Fibroblast of the aortic adventitia (primary cell): ENCODE results near the gene RAB11FIP5. TPM values are rescaled to one million over a fixed set of nuclear protein-coding genes. Genes with fewer than 3 reads are reported as not detected.

Source experiments
- DNase-seq: peaks from one replicate; pipeline ENCODE4 v3.0.0-alpha.2; 2010; ENCODE audit warnings: low read depth
- H3K4me3 ChIP-seq: 2 replicates; pipeline ENCODE4 v1.5.1; 2011; ENCODE audit warnings: low read depth, mild to moderate bottlenecking, control low read depth, low read length, moderate library complexity
- total RNA-seq: library from RNA; depleted of rRNA; stranded (reverse); fragments of >200 nt; gene quantifications from 2 replicates; pipeline ENCODE4 v1.2.3, GENCODE V29; 2012; ENCODE audit warnings: low replicate concordance
- TF ChIP-seq, protein P1 (sequence below): IDR thresholded peaks from 2 replicates; pipeline ENCODE4 v1.5.1; 2011; ENCODE audit warnings: mild to moderate bottlenecking, low read length, control low read depth, inconsistent platforms; ENCODE audit not compliant: insufficient read depth

Gene RAB11FIP5
- 16.4 and 48.5 TPM in 2 replicates for total RNA-seq

- DNase-seq = peak; percentile 79
- H3K4me3 ChIP-seq = peak within 1 kb of the TSS; percentile 87
- TF ChIP-seq, protein P1, sequence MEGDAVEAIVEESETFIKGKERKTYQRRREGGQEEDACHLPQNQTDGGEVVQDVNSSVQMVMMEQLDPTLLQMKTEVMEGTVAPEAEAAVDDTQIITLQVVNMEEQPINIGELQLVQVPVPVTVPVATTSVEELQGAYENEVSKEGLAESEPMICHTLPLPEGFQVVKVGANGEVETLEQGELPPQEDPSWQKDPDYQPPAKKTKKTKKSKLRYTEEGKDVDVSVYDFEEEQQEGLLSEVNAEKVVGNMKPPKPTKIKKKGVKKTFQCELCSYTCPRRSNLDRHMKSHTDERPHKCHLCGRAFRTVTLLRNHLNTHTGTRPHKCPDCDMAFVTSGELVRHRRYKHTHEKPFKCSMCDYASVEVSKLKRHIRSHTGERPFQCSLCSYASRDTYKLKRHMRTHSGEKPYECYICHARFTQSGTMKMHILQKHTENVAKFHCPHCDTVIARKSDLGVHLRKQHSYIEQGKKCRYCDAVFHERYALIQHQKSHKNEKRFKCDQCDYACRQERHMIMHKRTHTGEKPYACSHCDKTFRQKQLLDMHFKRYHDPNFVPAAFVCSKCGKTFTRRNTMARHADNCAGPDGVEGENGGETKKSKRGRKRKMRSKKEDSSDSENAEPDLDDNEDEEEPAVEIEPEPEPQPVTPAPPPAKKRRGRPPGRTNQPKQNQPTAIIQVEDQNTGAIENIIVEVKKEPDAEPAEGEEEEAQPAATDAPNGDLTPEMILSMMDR = no peak
These were observed at the start of gene RAB11FIP5 for GRCh38 chr2:73112913-73113854. Gene RAB11FIP5 (minus strand): TSS chr2:73112948. CDS start chr2:73112777, 171 bp downstream.

DNA sequence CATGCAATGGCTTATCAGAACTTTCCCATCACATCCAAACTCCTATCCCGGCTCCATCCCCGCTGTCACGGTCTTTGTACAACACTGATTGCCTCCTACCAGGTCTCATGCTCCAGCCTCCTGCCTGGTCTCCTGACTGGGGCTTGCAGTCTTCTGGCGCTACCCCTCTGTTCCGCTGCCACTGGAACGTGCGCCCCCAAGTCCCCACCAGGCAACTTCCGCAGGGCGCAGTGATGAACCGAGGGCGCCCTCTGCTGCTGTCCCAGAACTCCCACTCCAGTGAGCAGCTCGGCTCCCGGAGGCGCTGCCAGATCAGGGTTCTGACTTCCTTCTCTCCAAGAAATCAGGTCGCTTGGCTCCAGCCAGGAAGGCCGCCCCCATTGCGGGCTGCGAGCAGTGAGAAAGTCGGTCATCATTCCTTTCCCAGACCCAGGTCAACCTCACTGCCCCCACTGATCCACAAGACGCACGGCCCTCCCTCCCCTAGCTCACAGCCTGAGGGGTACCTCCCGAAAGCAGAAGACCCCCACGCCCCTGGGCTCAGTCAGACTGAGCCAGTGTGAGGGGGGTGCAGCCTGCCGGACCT, 43.9 kb upstream of the RAB11FIP5 start:
- DNase-seq = peak; percentile 68
- TF ChIP-seq, protein P1 = peak; percentile 86
- peak overlapping the region; percentile 49 for H3K4me3 ChIP-seq

DNA sequence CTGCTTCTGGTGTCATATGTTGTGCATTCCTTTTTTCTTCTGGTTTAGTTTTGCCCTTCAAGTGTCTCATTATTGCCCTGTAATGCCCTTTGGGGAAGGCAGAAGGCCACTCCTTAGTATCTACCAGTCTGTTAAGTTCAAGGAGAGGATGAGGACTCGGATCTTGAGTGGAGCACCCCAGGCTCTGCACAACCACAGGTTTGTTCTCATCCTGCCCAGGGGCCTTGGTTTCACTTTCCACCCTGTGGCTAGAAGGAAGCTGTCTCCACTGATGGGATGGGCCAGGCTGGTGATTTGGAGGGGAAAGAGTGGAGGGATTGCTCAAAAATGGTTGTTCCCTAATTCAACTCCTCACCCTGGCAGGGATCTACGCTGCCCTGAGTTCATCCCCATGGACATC, 30.2 kb upstream of the RAB11FIP5 start:
- DNase-seq = no peak
- H3K4me3 ChIP-seq = no peak overlapping the region
- TF ChIP-seq, protein P1 = no peak

DNA sequence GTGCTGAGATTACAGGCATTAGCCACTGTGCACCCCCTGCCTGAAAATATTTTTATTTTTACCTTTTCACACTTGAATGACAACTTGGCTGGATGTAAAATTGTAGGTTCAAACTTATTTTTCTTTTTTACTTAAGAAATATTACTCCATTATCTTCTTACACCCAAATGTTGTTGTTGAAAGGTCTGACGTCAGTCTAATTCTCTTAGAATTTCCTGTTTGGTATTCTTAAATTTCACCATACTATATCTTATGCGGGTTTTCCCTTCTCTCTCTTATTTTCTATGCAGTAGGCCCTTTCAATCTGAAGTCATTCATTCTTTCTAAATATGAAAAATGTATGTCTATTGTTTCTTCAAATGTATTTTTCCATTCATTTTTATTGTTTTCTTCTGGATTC, 29.1 kb upstream of the RAB11FIP5 start:
- TF ChIP-seq, protein P1 = no peak
- DNase-seq = no peak
- no peak overlapping the region for H3K4me3 ChIP-seq

- no peak overlapping the region for H3K4me3 ChIP-seq
- DNase-seq = no peak
- TF ChIP-seq, protein P1 = no peak
These were observed 22.5 kb upstream of the RAB11FIP5 start for GRCh38 chr2:73135236-73135635.

GRCh38 chr2:73134471-73134870, 21.7 kb upstream of the RAB11FIP5 start:
- no peak for DNase-seq
- TF ChIP-seq, protein P1 = no peak
- H3K4me3 ChIP-seq = no peak overlapping the region
